Lower leg skin (tissue), 3 donors: ENCODE measurements around the gene F7.

ENCODE experiments used
- POLR2A ChIP-seq, 2 donors: fragments of 450-650 bp; IDR thresholded peaks; one replicate each; pipeline ENCODE4 v1.6.1; 2016 to 2017; ENCODE audit warnings: antibody characterized with exemption in 2 of 2, mild to moderate bottlenecking in 1 of 2, moderate library complexity in 1 of 2
- TF ChIP-seq, protein P1 (sequence below), 3 donors: fragments of 450-650 bp; IDR thresholded peaks; one replicate each; pipeline ENCODE4 v1.5.1; 2016; ENCODE audit warnings: antibody characterized with exemption in 3 of 3, mild to moderate bottlenecking in 3 of 3, moderate library complexity in 2 of 3

DNA sequence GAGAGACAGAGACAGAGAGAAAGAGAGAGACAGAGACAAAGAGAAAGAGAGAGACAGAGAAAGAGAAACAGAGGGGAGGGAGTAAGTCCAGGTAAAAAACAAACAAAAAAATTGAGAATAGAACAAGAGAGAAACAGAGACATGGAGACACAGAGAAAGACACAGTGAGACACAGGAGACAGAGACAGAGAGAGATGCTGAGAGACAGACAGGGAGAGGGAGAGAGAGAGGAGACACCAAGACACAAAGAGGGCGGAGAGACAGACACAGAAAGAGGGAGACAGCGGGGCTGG lies 47.0 kb downstream of the F7 start:
- TF ChIP-seq, protein P1, sequence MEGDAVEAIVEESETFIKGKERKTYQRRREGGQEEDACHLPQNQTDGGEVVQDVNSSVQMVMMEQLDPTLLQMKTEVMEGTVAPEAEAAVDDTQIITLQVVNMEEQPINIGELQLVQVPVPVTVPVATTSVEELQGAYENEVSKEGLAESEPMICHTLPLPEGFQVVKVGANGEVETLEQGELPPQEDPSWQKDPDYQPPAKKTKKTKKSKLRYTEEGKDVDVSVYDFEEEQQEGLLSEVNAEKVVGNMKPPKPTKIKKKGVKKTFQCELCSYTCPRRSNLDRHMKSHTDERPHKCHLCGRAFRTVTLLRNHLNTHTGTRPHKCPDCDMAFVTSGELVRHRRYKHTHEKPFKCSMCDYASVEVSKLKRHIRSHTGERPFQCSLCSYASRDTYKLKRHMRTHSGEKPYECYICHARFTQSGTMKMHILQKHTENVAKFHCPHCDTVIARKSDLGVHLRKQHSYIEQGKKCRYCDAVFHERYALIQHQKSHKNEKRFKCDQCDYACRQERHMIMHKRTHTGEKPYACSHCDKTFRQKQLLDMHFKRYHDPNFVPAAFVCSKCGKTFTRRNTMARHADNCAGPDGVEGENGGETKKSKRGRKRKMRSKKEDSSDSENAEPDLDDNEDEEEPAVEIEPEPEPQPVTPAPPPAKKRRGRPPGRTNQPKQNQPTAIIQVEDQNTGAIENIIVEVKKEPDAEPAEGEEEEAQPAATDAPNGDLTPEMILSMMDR (IDR thresholded peaks at IDR 0.05) = no peak
- no peak for TF ChIP-seq POLR2A (IDR thresholded peaks at IDR 0.05)
